ENCODE results near the gene CPEB2. TPM values are rescaled to one million over a fixed set of nuclear protein-coding genes. Genes with fewer than 3 reads are reported as not detected.

The CPEB2 gene
- total and polyA plus RNA-seq, 9 of the 15 experiments (the other 6 are each of a cell fraction or from before 2014, with no cell fraction given): 0.39 to 3.0 (median 1.4) TPM

- TF ChIP-seq ARID1B (IDR thresholded peaks at IDR 0.05) (0 out of 2 replicates have a peak, but pooled peaks have one; percentile 28), ZNF224 (CRISPR knock-in tag; IDR thresholded peaks at IDR 0.05) (no peak), DIDO1 (tag; IDR thresholded peaks at IDR 0.05; ENCODE audit: low read depth) (no peak), HIVEP1 (CRISPR knock-in tag; IDR thresholded peaks at IDR 0.05) (no peak), BRF1 (IDR thresholded peaks at IDR 0.05; ENCODE audit: borderline replicate concordance, extremely low read depth, insufficient read length) (no peak), ADNP (tag; IDR thresholded peaks at IDR 0.05) (no peak), TAF1 (IDR thresholded peaks at IDR 0.05; ENCODE audit: control insufficient read depth, extremely low read depth, insufficient read depth, low read length, severe bottlenecking) (peak; percentile 47), ZNF449 (CRISPR knock-in tag; IDR thresholded peaks at IDR 0.05) (no peak), SAFB (IDR thresholded peaks at IDR 0.05; ENCODE audit: borderline replicate concordance, low read depth, low read length) (peak; percentile 90), COPS2 (conservative IDR thresholded peaks at IDR 0.05) (no peak), LCOR (CRISPR knock-in tag; IDR thresholded peaks at IDR 0.05) (0 out of 2 replicates have a peak, but pooled peaks have one; percentile 20), TEAD1 (CRISPR knock-in tag; IDR thresholded peaks at IDR 0.05) (no peak), ZNF263 (CRISPR knock-in tag; IDR thresholded peaks at IDR 0.05; ENCODE audit: borderline replicate concordance) (peak; percentile 90), KDM5B (IDR thresholded peaks at IDR 0.05; ENCODE audit: insufficient replicate concordance, low read depth, low read length) (peak; percentile 2), HDAC8 (tag; IDR thresholded peaks at IDR 0.05) (no peak), RBFOX2 (IDR thresholded peaks at IDR 0.05; ENCODE audit: low read depth, low read length) (peak; percentile 77), NCOR1 (IDR thresholded peaks at IDR 0.05) (no peak)
- TF ChIP-seq, protein P1, sequence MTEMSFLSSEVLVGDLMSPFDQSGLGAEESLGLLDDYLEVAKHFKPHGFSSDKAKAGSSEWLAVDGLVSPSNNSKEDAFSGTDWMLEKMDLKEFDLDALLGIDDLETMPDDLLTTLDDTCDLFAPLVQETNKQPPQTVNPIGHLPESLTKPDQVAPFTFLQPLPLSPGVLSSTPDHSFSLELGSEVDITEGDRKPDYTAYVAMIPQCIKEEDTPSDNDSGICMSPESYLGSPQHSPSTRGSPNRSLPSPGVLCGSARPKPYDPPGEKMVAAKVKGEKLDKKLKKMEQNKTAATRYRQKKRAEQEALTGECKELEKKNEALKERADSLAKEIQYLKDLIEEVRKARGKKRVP (CRISPR knock-in tag; IDR thresholded peaks at IDR 0.05): no peak
- TF ChIP-seq, protein P2, sequence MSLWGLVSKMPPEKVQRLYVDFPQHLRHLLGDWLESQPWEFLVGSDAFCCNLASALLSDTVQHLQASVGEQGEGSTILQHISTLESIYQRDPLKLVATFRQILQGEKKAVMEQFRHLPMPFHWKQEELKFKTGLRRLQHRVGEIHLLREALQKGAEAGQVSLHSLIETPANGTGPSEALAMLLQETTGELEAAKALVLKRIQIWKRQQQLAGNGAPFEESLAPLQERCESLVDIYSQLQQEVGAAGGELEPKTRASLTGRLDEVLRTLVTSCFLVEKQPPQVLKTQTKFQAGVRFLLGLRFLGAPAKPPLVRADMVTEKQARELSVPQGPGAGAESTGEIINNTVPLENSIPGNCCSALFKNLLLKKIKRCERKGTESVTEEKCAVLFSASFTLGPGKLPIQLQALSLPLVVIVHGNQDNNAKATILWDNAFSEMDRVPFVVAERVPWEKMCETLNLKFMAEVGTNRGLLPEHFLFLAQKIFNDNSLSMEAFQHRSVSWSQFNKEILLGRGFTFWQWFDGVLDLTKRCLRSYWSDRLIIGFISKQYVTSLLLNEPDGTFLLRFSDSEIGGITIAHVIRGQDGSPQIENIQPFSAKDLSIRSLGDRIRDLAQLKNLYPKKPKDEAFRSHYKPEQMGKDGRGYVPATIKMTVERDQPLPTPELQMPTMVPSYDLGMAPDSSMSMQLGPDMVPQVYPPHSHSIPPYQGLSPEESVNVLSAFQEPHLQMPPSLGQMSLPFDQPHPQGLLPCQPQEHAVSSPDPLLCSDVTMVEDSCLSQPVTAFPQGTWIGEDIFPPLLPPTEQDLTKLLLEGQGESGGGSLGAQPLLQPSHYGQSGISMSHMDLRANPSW (CRISPR knock-in tag; IDR thresholded peaks at IDR 0.05): no peak
- TF ChIP-seq, protein P3, sequence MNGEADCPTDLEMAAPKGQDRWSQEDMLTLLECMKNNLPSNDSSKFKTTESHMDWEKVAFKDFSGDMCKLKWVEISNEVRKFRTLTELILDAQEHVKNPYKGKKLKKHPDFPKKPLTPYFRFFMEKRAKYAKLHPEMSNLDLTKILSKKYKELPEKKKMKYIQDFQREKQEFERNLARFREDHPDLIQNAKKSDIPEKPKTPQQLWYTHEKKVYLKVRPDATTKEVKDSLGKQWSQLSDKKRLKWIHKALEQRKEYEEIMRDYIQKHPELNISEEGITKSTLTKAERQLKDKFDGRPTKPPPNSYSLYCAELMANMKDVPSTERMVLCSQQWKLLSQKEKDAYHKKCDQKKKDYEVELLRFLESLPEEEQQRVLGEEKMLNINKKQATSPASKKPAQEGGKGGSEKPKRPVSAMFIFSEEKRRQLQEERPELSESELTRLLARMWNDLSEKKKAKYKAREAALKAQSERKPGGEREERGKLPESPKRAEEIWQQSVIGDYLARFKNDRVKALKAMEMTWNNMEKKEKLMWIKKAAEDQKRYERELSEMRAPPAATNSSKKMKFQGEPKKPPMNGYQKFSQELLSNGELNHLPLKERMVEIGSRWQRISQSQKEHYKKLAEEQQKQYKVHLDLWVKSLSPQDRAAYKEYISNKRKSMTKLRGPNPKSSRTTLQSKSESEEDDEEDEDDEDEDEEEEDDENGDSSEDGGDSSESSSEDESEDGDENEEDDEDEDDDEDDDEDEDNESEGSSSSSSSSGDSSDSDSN (IDR thresholded peaks at IDR 0.05; ENCODE audit: borderline replicate concordance in 1 of 2, low read depth in 2 of 2, low read length in 2 of 2): peak; percentile 78 to 82; a peak in 3 of 4 replicates
These were observed 549 bp downstream of the CPEB2 start (continued) for GRCh38 chr4:15002659-15003400.
